ENCODE data around the gene AP2S1. TPM values are rescaled to one million over a fixed set of nuclear protein-coding genes. Genes with fewer than 3 reads are reported as not detected.
"Not testable (repeated sequence)": the region's sequence is repeated elsewhere in the genome, so short reads cannot be mapped to it uniquely, and the experiment has no call there.

AP2S1 gene
- total RNA-seq, 1 donor from 2014 or later: 172 TPM

- no peak for DNase-seq (ENCODE audit: low read depth)
- TF ChIP-seq CTCF (conservative IDR thresholded peaks at IDR 0.05; ENCODE audit: low read depth, low read length): no peak
- H3K4me3 ChIP-seq (ENCODE audit: low read depth, low read length): no peak overlapping the region
Observed at GRCh38 chr19:46824890-46825730, 25.5 kb downstream of the AP2S1 start.

GRCh38 chr19:46823049-46823448 lies 27.6 kb downstream of the AP2S1 start:
- TF ChIP-seq CTCF (conservative IDR thresholded peaks at IDR 0.05; ENCODE audit: low read depth, low read length): no peak
- no peak overlapping the region for H3K4me3 ChIP-seq (ENCODE audit: low read depth, low read length)
- no peak for DNase-seq (ENCODE audit: low read depth)

DNA sequence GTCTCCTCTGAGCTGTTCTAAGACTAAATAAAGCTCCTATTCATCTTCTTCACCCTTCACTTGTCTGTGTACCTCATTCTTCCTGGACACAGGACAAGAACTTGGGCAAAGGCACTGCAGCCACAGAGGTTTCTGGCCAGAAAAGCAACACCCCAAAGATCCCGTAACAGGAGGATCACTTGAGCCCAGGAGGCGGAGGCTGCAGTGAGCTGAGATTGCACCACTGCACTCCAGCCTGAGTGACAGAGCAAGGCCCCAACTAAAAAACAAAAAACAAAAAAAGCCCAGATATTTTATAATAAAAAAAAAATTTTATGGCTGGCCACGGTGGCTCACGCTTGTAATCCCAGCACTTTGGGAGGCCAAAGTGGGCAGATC lies 28.2 kb downstream of the AP2S1 start:
- DNase-seq (ENCODE audit: low read depth); H3K4me3 ChIP-seq (ENCODE audit: low read depth, low read length): not testable (repeated sequence)

DNA sequence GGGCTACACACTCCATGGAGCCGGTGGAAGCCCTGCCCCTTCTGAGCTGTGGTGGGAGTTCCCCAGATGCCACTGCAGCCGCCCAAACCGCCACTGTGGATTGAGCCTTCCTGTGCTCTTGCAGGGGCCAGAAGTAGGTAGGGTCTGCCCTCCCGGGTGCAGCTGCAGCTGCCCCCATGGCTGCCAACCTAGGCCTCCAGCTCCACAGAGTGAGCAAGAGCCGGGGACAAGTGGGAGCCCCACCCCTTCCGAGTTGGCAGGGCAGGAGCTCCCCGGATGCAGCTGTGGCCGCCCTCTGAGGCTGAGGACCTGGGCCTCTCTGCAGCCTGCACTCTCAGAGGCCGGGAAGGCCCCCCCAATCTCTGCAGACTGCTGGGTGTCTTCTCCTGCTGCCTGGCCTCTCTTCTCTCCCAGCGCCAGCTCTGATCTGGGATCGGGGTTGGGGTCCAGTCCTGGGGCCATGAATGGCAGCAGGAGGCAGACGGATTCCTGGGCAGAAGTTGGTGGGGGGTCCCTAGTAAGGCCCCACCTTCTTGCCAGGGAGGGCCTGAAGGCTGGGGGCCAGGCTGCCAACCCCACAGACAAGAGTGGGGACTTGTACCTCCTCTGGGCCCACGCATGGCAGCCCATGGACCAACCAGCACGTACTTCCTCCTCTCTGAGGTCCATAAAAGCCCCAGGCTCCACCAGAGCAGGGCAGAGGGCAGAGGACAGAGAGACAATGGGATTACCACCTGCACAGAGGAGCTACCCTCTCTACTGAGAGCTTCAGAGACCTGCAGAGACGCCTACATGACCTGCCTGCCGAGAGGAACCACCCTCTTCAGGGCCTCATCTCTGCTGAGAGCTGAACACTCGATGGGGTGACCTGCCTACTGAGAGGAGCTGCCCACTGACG lies 28.9 kb downstream of the AP2S1 start:
- no peak for DNase-seq (ENCODE audit: low read depth)
- H3K4me3 ChIP-seq (ENCODE audit: low read depth, low read length): no peak overlapping the region
- TF ChIP-seq CTCF (conservative IDR thresholded peaks at IDR 0.05; ENCODE audit: low read depth, low read length): no peak

DNA sequence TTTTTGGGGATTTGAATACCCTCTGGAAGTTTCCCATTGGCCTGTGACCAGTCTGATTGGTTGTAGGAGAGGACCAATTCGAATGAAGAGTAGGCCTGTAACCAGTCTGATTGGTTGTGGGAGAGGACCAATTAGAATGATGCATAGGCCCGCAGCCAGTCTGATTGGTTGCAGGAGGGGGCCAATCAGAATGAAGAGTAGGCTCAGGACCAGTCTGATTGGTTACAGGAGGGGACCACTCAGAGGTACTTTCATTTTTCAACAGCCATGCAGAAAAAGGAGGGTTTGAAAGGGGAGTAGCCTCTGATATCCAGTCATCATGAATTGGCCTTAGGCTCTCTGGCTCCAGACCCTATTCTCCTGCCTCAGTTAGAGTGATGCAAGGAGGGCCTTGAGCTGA lies 31.8 kb downstream of the AP2S1 start:
- no peak overlapping the region for H3K4me3 ChIP-seq (ENCODE audit: low read depth, low read length)
- no peak for TF ChIP-seq CTCF (conservative IDR thresholded peaks at IDR 0.05; ENCODE audit: low read depth, low read length)
- no peak for DNase-seq (ENCODE audit: low read depth)

DNA sequence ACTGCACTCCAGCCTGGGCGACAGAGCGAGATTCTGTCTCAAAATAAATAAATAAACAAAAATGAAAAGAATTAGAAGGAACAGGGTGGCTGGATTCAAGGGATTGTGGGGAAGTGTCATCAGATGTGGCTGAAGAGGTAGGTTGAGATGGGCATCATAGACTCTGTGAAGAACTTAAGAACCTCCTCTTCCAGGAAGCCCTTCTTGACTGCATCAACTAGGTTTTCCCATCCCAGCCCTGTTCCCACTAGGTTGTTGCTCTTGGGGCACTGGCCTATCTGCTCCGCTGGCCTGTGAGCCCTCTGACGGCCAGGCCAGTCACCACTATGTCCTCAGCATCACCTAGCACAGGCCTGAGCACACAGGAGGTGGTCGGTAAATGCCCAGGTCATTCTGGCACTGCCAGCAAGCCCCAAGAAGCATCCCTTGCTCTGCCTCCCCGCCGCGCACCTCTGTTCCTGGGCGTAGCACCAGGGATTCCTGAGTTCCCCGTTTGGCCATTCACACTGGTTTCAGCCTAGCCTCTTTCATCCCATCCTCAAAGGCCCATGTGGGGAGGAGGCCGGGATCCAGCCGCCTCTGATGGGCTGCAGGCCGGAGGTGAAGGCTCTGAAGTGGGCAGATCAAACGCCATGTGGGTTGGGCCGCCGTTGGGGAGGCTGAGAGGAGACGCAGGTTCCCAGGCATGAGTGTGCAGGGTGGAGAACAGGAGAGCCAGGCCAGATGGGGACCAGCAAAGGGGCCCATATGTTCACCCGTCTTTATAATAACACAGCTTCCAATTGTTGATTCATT lies 34.6 kb downstream of the AP2S1 start:
- H3K4me3 ChIP-seq (ENCODE audit: low read depth, low read length): no peak overlapping the region
- DNase-seq (ENCODE audit: low read depth): no peak
- no peak for TF ChIP-seq CTCF (conservative IDR thresholded peaks at IDR 0.05; ENCODE audit: low read depth, low read length)

Measured in epithelial cell of proximal tubule (primary cell).